ENCODE data around the gene RIPOR3. TPM values are rescaled to one million over a fixed set of nuclear protein-coding genes. Genes with fewer than 3 reads are reported as not detected.

RIPOR3 gene
- polyA plus RNA-seq, 2 of the 4 experiments (the other 2 are of a cell fraction), result 0.03 to 0.06 TPM

GRCh38 chr20:50648651-50649050 is 42.7 kb downstream of the RIPOR3 start:
- H3K4me2 ChIP-seq, result no peak overlapping the region
- H3K27ac ChIP-seq, result peak overlapping the region in 1 of 2 experiments; percentile 59; a peak in 2 of 6 replicates
- 88% methylated on average over 6 of the region's 6 CpGs for WGBS (ENCODE audit: missing lambda C conversion rate)
- ChIA-PET CTCF (interaction anchor here (0.8 to 5.7 kb wide), 7 partner anchors 12 to 100 kb away, joined by 4 to 54 read pairs (median 6); no protein-coding TSS in a partner anchor), POLR2A (no interaction called here)
- peaks cover 29% of the 10 kb centered on the region for H3K4me1 ChIP-seq
- no peak for ATAC-seq
- DNase-seq (ENCODE audit: low read depth in 1 of 2, low spot score in 1 of 2), result no peak
- TF ChIP-seq MAZ (IDR thresholded peaks at IDR 0.05; ENCODE audit: borderline replicate concordance, low read depth, low read length) (no peak), HOXB5 (CRISPR knock-in tag; IDR thresholded peaks at IDR 0.05) (no peak), ZSCAN20 (CRISPR knock-in tag; IDR thresholded peaks at IDR 0.05) (no peak), MAFK (IDR thresholded peaks at IDR 0.05; ENCODE audit: partially characterized antibody) (no peak), CBX8 (IDR thresholded peaks at IDR 0.05) (no peak), CHD4 (IDR thresholded peaks at IDR 0.05; ENCODE audit: borderline replicate concordance) (no peak), FOSL2 (IDR thresholded peaks at IDR 0.05) (no peak), FOSL2 (CRISPR knock-in tag; IDR thresholded peaks at IDR 0.05) (no peak), RAD21 (conservative IDR thresholded peaks at IDR 0.05 in 1 of 2, IDR thresholded peaks at IDR 0.05 in 1 of 2) (no peak), BCL3 (IDR thresholded peaks at IDR 0.05) (no peak), RFX5 (IDR thresholded peaks at IDR 0.05) (no peak), BHLHE40 (IDR thresholded peaks at IDR 0.05; ENCODE audit: low read depth, low read length) (no peak), E2F6 (IDR thresholded peaks at IDR 0.05; ENCODE audit: borderline replicate concordance, low read depth) (no peak), CHD2 (IDR thresholded peaks at IDR 0.05; ENCODE audit: low read length, partially characterized antibody) (no peak), RARB (CRISPR knock-in tag; IDR thresholded peaks at IDR 0.05) (no peak)
- H3K4me3 ChIP-seq, result no peak overlapping the region
- no peak for FAIRE-seq
- peaks cover 10% of the 10 kb centered on the region for H3K9me3 ChIP-seq

GRCh38 chr20:50646483-50646996 is 44.8 kb downstream of the RIPOR3 start:
- no peak overlapping the region for H3K4me3 ChIP-seq
- POLR2A ChIA-PET, result interaction anchor here (0.5 kb wide), 1 partner anchor 145 kb away, joined by 4 read pairs; no protein-coding TSS in a partner anchor
- H3K9me3 ChIP-seq, result peaks cover 10% of the 10 kb centered on the region
- H3K27ac ChIP-seq, result peak overlapping the region; percentile 91 to 95
- FAIRE-seq (no peak), ATAC-seq (no peak), DNase-seq (ENCODE audit: low read depth in 1 of 2, low spot score in 1 of 2) (peak in 1 of 2 experiments; percentile 50)
- TF ChIP-seq CHD4 (IDR thresholded peaks at IDR 0.05; ENCODE audit: borderline replicate concordance) (peak; percentile 48; the same call in 1 of the 2 replicates), CTCF (IDR thresholded peaks at IDR 0.05) (0 out of 3 replicates have a peak, but pooled peaks have one; percentile 14), FOSB (CRISPR knock-in tag; IDR thresholded peaks at IDR 0.05) (no peak)
- CTCF ChIA-PET, result interaction anchor here (0.7 to 14.0 kb wide), 10 partner anchors 10 to 283 kb away, joined by 3 to 172 read pairs (median 4); partner anchors contain the start of gene BCAS4
- peak overlapping the region; percentile 66; the same call in 2 of the 3 replicates for H3K4me2 ChIP-seq
- 45% methylated on average over 1 of the region's 1 CpG for WGBS (ENCODE audit: missing lambda C conversion rate)
- H3K4me1 ChIP-seq, result peaks cover 39% of the 10 kb centered on the region

GRCh38 chr20:50645253-50646068 is 45.9 kb downstream of the RIPOR3 start:
- CTCF ChIA-PET, result interaction anchor here (1.1 to 14.0 kb wide), 6 partner anchors 9 to 143 kb away, joined by 3 to 172 read pairs (median 6); no protein-coding TSS in a partner anchor
- H3K9me3 ChIP-seq, result peaks cover 10% of the 10 kb centered on the region
- POLR2A ChIA-PET, result interaction anchor here (0.5 to 1.0 kb wide), 5 partner anchors 10 to 116 kb away, joined by 3 to 5 read pairs (median 3); no protein-coding TSS in a partner anchor
- FAIRE-seq (no peak), DNase-seq (ENCODE audit: low read depth in 1 of 2, low spot score in 1 of 2) (peak; percentile 99), ATAC-seq (peak; percentile 95 to 99)
- WGBS (ENCODE audit: missing lambda C conversion rate), result 12% methylated on average over 23 of the region's 23 CpGs
- peak overlapping the region; percentile 91 to 95 for H3K27ac ChIP-seq
- H3K4me3 ChIP-seq, result no peak overlapping the region
- peaks cover 42% of the 10 kb centered on the region for H3K4me1 ChIP-seq
- H3K4me2 ChIP-seq, result peak overlapping the region; percentile 66
- TF ChIP-seq CHD2 (IDR thresholded peaks at IDR 0.05; ENCODE audit: low read length, partially characterized antibody) (no peak), USF2 (IDR thresholded peaks at IDR 0.05) (peak; percentile 85), RARB (CRISPR knock-in tag; IDR thresholded peaks at IDR 0.05) (peak; percentile 65; the same call in 1 of the 2 replicates), PHF8 (IDR thresholded peaks at IDR 0.05; ENCODE audit: borderline replicate concordance, low read depth) (no peak), E2F6 (IDR thresholded peaks at IDR 0.05; ENCODE audit: borderline replicate concordance, low read depth) (peak; percentile 66; the same call in 1 of the 2 replicates), CTCF (IDR thresholded peaks at IDR 0.05) (no peak; the same call in 1 of the 3 replicates), HOXB5 (CRISPR knock-in tag; IDR thresholded peaks at IDR 0.05) (0 out of 2 replicates have a peak, but pooled peaks have one; percentile 13), EHMT2 (IDR thresholded peaks at IDR 0.05; ENCODE audit: low read depth) (no peak)
